ENCODE results near the gene SARDH.

DNA sequence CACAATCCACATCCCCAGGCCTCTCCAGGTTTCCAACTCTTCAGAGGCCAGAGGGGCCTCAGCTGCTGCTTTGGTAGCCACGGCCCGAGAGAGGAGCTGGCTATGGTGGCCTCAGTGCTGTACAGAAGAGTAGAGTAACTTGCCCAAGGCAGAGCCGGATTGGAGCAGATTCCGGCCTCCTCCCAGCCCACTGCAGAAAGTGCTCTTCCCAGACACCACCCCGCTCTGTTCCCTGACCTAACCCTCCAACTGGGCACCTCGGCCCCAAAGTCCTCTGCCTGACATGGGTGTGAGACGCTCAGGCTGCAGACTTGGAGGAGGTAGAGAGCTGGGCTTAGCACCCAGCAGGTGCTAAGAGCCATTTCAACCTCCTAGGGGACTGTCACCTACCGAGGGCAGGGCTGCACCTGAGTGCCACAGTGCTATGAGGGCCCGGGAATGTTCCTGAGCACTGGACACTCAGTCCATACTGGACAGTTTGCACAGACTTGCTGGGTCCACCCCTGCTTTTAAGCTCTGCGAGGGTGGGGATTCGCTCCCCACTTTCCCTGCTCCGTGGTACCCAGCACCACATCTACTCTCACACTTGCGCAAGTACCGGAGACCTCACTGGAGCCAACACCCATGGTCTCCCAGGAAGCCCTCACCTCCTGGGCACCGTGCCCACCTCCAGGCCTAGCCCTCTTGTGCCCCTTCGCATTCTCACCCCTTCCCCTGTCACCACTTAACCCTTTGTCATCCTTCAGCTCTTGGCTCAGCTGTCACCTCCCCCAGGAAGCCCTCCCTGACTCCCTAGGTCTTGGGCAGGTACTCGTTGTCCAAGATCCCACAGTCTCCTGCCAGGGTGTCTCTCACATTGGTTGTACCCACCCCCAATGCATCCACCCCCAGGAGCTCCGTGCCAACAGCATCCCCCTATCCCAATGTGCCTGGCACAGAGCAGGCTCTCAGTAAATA lies 52.2 kb downstream of the SARDH start:
- TF ChIP-seq, protein P1, sequence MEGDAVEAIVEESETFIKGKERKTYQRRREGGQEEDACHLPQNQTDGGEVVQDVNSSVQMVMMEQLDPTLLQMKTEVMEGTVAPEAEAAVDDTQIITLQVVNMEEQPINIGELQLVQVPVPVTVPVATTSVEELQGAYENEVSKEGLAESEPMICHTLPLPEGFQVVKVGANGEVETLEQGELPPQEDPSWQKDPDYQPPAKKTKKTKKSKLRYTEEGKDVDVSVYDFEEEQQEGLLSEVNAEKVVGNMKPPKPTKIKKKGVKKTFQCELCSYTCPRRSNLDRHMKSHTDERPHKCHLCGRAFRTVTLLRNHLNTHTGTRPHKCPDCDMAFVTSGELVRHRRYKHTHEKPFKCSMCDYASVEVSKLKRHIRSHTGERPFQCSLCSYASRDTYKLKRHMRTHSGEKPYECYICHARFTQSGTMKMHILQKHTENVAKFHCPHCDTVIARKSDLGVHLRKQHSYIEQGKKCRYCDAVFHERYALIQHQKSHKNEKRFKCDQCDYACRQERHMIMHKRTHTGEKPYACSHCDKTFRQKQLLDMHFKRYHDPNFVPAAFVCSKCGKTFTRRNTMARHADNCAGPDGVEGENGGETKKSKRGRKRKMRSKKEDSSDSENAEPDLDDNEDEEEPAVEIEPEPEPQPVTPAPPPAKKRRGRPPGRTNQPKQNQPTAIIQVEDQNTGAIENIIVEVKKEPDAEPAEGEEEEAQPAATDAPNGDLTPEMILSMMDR (IDR thresholded peaks at IDR 0.05) = no peak
- TF ChIP-seq EP300 (IDR thresholded peaks at IDR 0.05) (no peak), POLR2A (IDR thresholded peaks at IDR 0.05) (no peak)
